GM10266 (cell line): ENCODE results near the gene SLC16A8.

ENCODE experiments used
- DNase-seq: peaks from one replicate; pipeline ENCODE4 v3.0.0; 2012; ENCODE audit errors: extremely low spot score
- TF ChIP-seq, protein P1 (sequence below): IDR thresholded peaks from 2 replicates; pipeline ENCODE4 v1.5.1; 2012; ENCODE audit warnings: mild to moderate bottlenecking, low read depth; ENCODE audit not compliant: control insufficient read depth, insufficient read depth; ENCODE audit errors: missing control alignments

SLC16A8 gene

DNA sequence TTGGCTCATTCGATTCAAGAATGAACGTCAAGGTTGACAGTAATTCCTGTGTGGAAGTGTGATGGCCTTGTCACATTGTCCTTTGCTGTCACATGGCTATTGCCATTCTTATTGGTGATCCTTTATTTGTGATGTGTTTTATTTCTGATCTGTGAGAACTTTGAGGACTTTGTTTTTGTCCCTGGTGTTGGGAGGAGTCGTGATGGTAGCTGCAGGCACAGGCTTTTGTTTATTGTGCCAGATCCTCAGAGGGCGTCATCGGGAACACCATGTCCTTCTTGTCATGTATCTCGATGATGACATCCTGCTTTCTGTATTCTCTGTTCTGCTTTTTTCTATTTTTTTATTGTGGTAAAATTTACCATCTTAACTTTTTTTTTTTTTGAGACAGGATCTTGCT, 21.2 kb downstream of the SLC16A8 start:
- TF ChIP-seq, protein P1, sequence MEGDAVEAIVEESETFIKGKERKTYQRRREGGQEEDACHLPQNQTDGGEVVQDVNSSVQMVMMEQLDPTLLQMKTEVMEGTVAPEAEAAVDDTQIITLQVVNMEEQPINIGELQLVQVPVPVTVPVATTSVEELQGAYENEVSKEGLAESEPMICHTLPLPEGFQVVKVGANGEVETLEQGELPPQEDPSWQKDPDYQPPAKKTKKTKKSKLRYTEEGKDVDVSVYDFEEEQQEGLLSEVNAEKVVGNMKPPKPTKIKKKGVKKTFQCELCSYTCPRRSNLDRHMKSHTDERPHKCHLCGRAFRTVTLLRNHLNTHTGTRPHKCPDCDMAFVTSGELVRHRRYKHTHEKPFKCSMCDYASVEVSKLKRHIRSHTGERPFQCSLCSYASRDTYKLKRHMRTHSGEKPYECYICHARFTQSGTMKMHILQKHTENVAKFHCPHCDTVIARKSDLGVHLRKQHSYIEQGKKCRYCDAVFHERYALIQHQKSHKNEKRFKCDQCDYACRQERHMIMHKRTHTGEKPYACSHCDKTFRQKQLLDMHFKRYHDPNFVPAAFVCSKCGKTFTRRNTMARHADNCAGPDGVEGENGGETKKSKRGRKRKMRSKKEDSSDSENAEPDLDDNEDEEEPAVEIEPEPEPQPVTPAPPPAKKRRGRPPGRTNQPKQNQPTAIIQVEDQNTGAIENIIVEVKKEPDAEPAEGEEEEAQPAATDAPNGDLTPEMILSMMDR = no peak
- no peak for DNase-seq

DNA sequence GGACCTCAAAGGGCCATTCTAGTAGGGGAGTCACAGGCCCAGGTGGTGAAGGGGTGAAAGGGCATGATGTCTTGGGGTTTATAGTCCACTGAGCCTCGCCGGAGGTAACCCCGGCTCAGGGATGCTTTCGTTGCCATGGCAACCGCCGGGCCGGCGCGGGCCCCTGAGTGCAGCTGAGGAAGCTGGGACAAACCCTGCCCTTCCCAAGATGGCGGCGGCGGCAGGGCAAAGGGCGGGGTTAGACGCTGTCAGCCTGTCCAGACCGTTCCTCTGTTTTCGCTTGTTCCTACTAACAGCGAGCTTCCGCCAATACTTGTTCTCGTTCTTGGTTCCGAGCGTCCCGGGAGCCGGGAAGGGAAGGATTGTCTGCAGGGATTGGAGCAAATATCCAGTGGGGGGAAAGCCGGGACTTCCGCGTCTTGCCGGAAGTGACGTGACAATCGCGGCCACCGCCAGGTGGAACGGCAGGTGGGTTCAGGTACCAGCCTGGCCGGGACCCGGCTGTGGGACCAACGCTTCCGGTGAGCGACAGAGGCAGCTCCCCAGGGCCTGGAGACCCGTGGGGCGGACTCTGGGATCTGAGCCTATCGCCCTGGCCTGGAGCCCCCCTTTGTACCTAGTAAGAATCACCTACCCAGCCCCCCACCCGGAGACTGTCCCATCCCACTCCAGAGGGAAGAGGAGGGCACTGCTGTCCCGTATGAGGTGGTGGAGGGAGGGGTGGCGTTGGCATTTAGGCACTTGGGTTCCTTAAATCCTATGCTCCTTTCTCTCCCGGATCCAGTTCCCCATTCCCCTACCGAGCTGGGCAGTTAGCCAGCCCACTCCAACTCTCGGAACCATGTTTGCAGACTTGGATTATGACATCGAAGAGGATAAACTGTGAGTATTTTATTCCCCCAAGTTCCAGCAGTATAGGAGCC, 26.8 kb downstream of the SLC16A8 start, which contains the start of gene PICK1:
Gene PICK1 (plus strand): TSS at position 436 of the 923 bp plus-strand sequence. CDS start 406 bp downstream, at position 842.
- TF ChIP-seq, protein P1 = no peak
- peak; percentile 89 for DNase-seq

DNA sequence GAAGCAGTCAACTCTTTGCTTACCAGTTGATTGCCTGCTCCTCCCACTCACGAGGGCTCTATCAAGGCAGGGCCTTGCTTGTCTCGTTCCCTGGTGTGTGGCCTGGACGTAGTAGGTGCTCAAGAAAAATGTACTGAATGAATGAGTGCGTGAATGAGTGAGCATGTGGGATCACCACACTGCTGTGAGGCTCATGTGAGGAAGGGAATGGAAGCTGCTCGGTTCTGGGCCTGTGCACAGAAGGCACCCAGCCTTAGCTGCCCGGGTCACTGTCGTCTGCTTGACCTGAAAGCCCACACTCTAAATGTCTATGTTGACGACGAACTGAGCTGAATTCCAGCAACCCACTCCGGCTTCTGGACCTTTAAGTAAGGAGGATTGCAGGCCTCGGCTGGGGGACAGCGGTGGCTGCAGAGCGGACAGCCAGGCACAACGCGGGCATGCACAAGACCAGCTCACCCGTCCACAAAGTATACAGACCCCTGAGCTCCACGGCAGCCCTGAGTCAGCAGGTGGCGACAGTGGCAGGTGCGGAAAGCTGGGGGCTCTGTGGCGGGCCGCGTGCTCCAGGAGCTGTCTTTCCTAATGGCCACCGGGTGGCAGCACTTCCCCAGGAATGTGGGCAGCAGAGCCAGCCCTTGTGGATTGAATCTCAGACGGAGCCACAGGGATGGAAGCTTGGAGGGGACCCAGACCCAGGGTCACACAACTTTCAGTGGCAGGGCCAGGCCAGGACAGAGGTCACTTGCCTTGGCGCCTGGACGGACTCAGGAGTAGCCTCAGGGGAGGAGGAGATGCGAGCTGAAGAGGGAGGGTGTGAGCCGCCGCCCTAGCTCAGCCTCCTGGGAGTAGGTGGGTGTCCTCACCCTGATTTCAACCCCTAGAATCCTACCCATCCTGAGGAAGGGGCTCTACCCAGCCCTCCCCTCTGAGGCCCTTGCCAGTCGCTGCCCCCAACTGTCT, 31.8 kb downstream of the SLC16A8 start:
- TF ChIP-seq, protein P1 = peak; percentile 95
- peak; percentile 88 for DNase-seq

DNA sequence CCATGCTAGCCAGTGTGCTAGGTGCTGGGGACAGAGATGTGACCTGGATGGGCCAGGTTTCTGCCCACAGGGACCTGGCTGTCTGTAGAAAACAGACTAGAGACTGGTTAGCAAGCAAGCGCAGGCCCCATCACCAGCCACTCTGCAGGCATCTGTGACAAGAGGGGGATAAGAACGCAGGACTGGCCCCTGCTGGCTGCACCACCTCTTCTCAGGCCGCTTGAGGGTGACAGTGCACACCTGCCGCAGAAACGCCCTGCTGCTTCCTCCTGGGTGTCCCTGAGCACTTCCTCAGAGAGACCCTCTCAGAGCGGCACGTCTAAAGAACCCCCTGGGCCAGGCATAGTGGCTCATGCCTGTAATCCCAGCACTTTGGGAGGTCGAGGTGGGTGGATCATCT, 32.7 kb downstream of the SLC16A8 start:
- TF ChIP-seq, protein P1 = no peak

DNA sequence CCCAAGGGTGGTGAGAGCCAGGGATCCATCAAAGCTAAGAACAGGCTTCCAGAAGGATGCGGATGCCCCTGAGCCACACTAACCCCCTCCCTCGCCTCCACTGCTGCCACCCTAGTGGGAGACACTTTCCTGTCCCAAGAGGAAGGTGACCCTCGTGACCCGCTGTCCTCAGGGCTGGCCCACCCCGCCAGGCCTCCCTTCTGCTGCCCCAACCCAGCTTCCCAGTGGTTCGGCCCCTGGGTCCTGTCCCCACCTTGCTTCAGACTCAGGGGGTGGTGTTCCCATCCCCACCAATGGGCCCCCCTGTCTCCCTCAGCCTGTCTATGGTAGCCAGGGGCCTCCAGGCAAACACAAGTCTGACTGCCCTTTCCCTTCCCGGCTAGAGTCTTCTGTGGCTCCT, 33.3 kb downstream of the SLC16A8 start:
- no peak for DNase-seq
- TF ChIP-seq, protein P1 = no peak

More for the DNA sequence above, 32.7 kb downstream of the SLC16A8 start:
- no peak for DNase-seq

DNA sequence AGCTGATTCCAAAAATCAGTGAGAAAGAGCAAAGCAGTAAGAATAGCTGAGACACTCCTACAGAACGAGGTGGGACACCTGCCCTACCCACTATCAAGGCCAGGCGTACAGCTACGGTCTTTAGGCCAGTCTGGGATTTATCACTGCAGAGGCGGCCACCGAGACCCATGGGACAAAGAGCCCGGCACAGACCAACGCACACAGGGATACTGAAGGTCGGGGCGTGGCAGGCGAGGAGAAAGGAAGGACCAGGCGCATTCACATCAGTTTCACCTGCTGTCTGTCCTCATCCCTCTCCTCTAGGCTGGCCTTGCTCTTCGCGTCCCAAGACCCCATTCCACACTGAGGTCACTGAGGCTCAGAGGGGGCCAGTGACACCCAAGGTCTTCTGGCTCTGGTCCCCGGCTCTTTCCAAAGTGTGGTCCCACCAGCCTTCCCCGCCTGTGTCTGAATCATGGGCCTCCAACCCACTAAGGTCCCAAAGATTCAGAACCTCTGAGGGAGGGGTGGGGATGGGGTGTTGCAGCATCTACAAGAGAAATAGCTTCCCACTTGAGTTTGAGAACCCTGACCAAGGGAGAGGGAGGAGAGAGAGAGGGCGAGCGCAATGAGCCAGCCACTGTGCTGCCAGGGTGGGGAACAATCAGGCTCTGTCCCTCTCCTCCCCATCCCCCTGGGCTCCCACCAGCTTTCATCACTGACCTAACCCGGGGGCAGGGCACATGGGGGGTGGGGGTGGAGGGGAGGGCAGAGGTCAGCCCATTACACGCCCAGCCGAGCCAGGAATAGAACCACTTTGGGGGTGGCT, 34.0 kb downstream of the SLC16A8 start:
- TF ChIP-seq, protein P1 = no peak
- no peak for DNase-seq
